GM13977 (cell line): ENCODE results near the gene CC2D2B.
"Not testable (repeated sequence)": the region's sequence is repeated elsewhere in the genome, so short reads cannot be mapped to it uniquely, and the experiment has no call there.

Experiments used
- DNase-seq: peaks from one replicate; pipeline ENCODE4 v3.0.0; 2012; ENCODE audit warnings: low spot score
- in situ Hi-C: fragments of 300-500 bp; cut with MboI; formaldehyde crosslinking; loops from one replicate; pipeline ENCODE4 v1.12.0; 2022; ENCODE audit warnings: low sequenced_read_pairs, low pct_unique_long_range_greater_than_20kb, mixed read lengths, inconsistent platforms; ENCODE audit not compliant: unreplicated experiment
- TF ChIP-seq, protein P1 (sequence below): IDR thresholded peaks from 2 replicates; pipeline ENCODE4 v1.5.1; 2012; ENCODE audit warnings: mild to moderate bottlenecking, control low read depth; ENCODE audit not compliant: insufficient read depth; ENCODE audit errors: extremely low read depth, missing control alignments

Gene CC2D2B

DNA sequence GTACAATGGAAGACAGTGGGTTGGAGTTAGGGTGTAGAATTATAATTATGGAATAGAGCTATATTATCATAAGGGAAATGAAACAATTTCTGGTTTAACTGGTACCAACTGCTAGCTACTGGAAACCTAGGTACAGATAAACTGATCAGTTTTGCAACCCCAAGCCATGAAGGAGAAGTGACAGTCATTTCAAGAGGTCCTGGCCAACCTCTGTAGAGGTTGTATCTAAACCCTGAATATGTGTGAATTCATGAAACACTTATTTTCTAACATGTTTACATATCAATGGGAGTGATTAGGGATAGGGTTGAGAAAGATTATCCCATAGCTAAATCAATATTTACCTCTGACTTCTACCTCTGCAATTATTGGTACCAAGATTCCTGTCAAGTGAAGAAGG, 29.9 kb upstream of the CC2D2B start:
- DNase-seq: no peak
- in situ Hi-C loops: no loop called here
- TF ChIP-seq, protein P1, sequence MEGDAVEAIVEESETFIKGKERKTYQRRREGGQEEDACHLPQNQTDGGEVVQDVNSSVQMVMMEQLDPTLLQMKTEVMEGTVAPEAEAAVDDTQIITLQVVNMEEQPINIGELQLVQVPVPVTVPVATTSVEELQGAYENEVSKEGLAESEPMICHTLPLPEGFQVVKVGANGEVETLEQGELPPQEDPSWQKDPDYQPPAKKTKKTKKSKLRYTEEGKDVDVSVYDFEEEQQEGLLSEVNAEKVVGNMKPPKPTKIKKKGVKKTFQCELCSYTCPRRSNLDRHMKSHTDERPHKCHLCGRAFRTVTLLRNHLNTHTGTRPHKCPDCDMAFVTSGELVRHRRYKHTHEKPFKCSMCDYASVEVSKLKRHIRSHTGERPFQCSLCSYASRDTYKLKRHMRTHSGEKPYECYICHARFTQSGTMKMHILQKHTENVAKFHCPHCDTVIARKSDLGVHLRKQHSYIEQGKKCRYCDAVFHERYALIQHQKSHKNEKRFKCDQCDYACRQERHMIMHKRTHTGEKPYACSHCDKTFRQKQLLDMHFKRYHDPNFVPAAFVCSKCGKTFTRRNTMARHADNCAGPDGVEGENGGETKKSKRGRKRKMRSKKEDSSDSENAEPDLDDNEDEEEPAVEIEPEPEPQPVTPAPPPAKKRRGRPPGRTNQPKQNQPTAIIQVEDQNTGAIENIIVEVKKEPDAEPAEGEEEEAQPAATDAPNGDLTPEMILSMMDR: no peak

DNA sequence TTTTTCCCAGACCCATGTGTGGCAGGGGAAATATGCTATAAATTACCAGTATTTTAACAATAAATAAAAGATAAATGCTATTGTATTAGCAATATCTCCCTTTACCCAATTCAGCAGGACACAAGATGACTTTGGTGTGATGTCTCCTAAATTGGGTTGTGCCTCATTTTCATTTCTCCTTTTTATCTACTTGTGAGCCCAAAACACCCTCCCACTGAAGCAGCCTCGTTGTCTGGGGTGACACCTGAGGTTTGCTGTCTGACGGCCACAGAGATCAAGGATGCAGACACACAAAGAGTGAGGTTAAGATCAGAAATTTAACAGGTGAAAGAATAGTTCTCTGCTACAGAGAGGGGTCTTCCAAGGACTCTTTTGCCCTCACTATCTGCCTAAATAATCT, 27.1 kb upstream of the CC2D2B start:
- DNase-seq: peak; percentile 29
- in situ Hi-C loops: no loop called here
- TF ChIP-seq, protein P1: no peak

DNA sequence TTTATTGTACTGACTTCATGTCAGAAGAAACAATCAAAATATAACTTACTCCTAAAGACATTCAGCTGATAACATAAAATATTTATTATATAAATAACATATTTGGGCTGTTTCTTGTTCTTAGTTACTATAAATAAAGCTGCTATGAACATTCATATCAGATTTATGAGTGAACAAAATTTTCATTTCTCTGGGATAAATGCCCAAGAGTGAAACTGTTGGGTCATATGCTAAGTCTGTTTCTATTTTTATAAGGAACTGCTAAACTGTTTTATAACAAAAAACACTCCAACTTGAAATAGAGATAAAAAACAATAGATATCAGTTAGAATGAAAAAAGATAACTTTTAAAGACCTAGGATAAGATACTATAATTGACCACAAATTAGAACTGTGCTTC, 26.5 kb upstream of the CC2D2B start:
- in situ Hi-C loops: no loop called here
- TF ChIP-seq, protein P1: no peak
- DNase-seq: no peak

DNA sequence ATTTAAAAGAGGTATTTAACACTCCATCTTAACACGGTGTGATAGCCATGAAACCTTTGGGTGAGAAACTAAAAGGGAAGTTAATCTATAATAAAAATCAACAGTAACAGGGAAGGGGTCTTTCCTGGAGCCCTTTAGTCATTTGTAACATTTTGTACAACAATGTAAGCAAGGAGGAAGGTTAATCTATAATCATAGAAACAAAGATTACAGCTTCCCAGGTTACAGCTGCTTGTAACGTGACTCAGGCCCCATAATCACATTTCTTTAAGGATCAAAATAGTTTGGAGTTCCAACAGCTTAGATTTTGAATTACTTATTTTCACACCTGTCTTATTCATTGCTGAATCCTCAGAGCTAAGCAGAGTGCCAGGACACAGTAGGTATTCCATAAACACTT, 17.9 kb upstream of the CC2D2B start:
- in situ Hi-C loops: no loop called here
- TF ChIP-seq, protein P1: no peak
- no peak for DNase-seq

DNA sequence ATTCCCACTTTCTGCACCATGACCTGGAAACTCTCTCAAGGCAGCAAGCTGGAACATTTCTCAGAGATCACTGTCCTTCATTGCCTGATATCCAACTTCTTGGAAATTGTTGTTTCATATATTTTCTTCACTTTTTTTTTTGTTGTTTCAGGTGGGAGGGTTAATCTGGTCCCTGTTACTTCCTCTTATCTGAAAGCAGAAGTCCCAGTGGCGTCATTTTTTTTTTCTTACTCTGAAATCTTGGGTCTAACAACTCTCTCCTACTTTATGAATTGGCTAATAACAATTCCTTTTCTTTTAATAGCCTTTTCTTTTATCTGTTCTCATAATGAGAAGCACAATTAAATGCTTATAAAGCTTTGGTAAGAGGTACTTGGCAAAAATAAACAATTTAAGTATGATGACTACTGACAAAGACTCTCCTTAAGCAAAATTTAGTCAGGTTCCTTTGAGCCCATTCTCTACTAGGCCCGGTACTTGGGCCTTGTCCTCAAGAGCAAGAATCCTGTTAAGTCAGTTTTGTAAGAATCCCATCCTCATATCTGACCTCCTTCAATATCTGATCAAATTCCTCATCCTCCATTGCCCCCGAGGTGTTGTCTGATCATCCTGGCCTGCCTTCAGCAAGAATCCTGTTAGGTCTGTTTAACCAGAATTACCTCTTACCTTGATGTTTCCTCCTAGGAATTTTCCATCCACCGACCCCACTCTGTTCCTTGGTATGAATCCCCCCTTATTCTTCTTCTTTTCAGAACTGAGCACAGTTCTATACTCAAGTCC, 11.5 kb upstream of the CC2D2B start:
- DNase-seq: no peak
- TF ChIP-seq, protein P1: no peak
- in situ Hi-C loops: no loop called here

DNA sequence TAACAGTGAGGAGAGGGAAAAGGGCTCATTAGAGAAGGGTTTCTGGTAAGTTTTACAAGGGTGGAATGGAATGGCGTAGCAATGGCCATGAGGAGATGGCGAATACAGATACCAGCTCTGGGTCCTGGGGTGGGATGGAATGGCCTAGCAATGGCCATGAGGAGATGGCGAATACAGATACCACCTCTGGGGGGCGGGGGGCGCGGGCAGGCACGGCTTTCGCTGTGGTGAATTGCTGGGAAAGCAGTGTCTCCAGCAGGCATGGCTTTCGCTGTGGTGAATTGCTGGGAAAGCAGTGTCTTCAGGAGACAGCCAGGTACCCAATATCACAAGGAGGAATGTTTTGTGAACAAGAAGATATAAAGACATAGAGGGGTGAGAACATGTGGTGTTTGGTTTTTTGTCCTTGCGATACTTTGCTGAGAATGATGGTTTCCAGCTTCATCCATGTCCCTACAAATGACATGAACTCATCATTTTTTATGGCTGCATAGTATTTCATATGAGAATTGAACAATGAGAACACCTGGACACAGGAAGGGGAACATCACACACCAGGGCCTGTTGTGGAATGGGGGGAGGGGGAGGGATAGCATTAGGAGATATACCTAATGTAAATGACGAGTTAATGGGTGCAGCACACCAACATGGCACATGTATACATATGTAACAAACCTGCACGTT, 1.7 kb upstream of the CC2D2B start:
- DNase-seq, in situ Hi-C loops: not testable (repeated sequence)
